Colonic mucosa (tissue), 4 donors: ENCODE measurements around the gene MFSD1. TPM values are rescaled to one million over a fixed set of nuclear protein-coding genes. Genes with fewer than 3 reads are reported as not detected.
A peak's percentile ranks its signal among the peaks of the same experiment; 100 is the strongest.

Experiments used
- DNase-seq: peaks from one replicate; pipeline ENCODE4 v3.0.0-alpha.2; 2020
- H3K27ac ChIP-seq: fragments of 200-600 bp; one replicate; pipeline ENCODE4 v1.8.0; 2021
- H3K27me3 ChIP-seq: fragments of 200-600 bp; one replicate; pipeline ENCODE4 v1.8.0; 2021
- H3K36me3 ChIP-seq: fragments of 200-600 bp; one replicate; pipeline ENCODE4 v1.8.0; 2021
- H3K4me1 ChIP-seq: fragments of 200-600 bp; one replicate; pipeline ENCODE4 v1.8.0; 2021; ENCODE audit warnings: mild to moderate bottlenecking
- H3K4me3 ChIP-seq: fragments of 200-600 bp; one replicate; pipeline ENCODE4 v1.8.0; 2021
- H3K9ac ChIP-seq, 2 donors: one replicate each; pipeline ENCODE4 v1.7.0; 2013; ENCODE audit warnings: control low read depth in 2 of 2, low read depth in 2 of 2, low read length in 2 of 2
- H3K9me3 ChIP-seq: fragments of 200-600 bp; one replicate; pipeline ENCODE4 v1.8.0; 2021
- CTCF ChIP-seq: fragments of 200-600 bp; IDR thresholded peaks from one replicate; pipeline ENCODE4 v1.8.0; 2022; ENCODE audit warnings: antibody characterized with exemption, mild to moderate bottlenecking
- intact Hi-C: fragments of 100-400 bp; cut with DNase I; formaldehyde crosslinking; loops from one replicate; pipeline ENCODE4 v1.14.1; 2022
- total RNA-seq, 2 donors: library from RNA; stranded (reverse); fragmentation: NEBNext Ultra II Directional in 1 of 2; extraction: Animal tissue kit (Norgen Biotek cat#: 25700) in 1 of 2; gene quantifications; one replicate each; pipeline ENCODE4 v1.2.1, GENCODE V29; 2021
- donor health status: healthy.
- donor health status: DM: no; HTN: no; CAD: no.
- donor health status: DM: no; HTN: no; CAD: no.

The MFSD1 gene
- total RNA-seq, 2 donors from 2014 or later = 51.1 to 54.4 TPM

GRCh38 chr3:158769549-158769948 lies 32.3 kb upstream of the MFSD1 start:
- H3K9me3 ChIP-seq = no peaks in the 10 kb centered on the region
- TF ChIP-seq CTCF = no peak

GRCh38 chr3:158769952-158770740 lies 31.7 kb upstream of the MFSD1 start:
- Histone ChIP-seq H3K4me1 (peaks cover 10% of the 10 kb centered on the region), H3K9ac (no peak overlapping the region), H3K27ac (peak overlapping the region; percentile 61), H3K4me3 (no peak overlapping the region), H3K27me3 (no peaks in the 10 kb centered on the region), H3K9me3 (no peaks in the 10 kb centered on the region), H3K36me3 (no peaks in the 10 kb centered on the region)
- TF ChIP-seq CTCF = no peak
- intact Hi-C loops = no loop called here
- DNase-seq = no peak

More at GRCh38 chr3:158769549-158769948, 32.3 kb upstream of the MFSD1 start:
- H3K9ac ChIP-seq = no peak overlapping the region
- H3K27me3 ChIP-seq = no peaks in the 10 kb centered on the region
- intact Hi-C loops = no loop called here
- no peak overlapping the region for H3K4me3 ChIP-seq
- H3K27ac ChIP-seq = peak overlapping the region; percentile 61
- peaks cover 10% of the 10 kb centered on the region for H3K4me1 ChIP-seq
- no peak for DNase-seq
- no peaks in the 10 kb centered on the region for H3K36me3 ChIP-seq

- intact Hi-C loops = no loop called here
- Histone ChIP-seq H3K9ac (no peak overlapping the region), H3K27me3 (no peaks in the 10 kb centered on the region), H3K4me1 (peaks cover 10% of the 10 kb centered on the region), H3K27ac (no peak overlapping the region), H3K4me3 (no peak overlapping the region), H3K9me3 (no peaks in the 10 kb centered on the region), H3K36me3 (no peaks in the 10 kb centered on the region)
- TF ChIP-seq CTCF = no peak
- DNase-seq = no peak
These were observed 31.0 kb upstream of the MFSD1 start for GRCh38 chr3:158770741-158771350.

- Histone ChIP-seq H3K9me3 (no peaks in the 10 kb centered on the region), H3K36me3 (no peaks in the 10 kb centered on the region), H3K27me3 (no peaks in the 10 kb centered on the region), H3K4me1 (peaks cover 10% of the 10 kb centered on the region), H3K9ac (no peak overlapping the region), H3K27ac (no peak overlapping the region), H3K4me3 (no peak overlapping the region)
- no peak for TF ChIP-seq CTCF
- DNase-seq = no peak
- intact Hi-C loops = no loop called here
These were observed 30.3 kb upstream of the MFSD1 start for GRCh38 chr3:158771577-158771976.

- Histone ChIP-seq H3K9me3 (no peaks in the 10 kb centered on the region), H3K36me3 (no peaks in the 10 kb centered on the region), H3K27ac (no peak overlapping the region), H3K4me3 (no peak overlapping the region), H3K9ac (no peak overlapping the region), H3K4me1 (peaks cover 10% of the 10 kb centered on the region), H3K27me3 (no peaks in the 10 kb centered on the region)
- TF ChIP-seq CTCF = no peak
- intact Hi-C loops = no loop called here
- DNase-seq = no peak
These were observed 29.9 kb upstream of the MFSD1 start for GRCh38 chr3:158771982-158772381.
